Coronary artery (tissue), 2 donors: ENCODE data around the gene SORCS1.

Experiments used
- DNase-seq: peaks from one replicate; pipeline ENCODE4 v3.0.0-alpha.2; 2017; ENCODE audit warnings: low spot score
- H3K27ac ChIP-seq, 2 donors: fragments of 200-600 bp; sonication (generic); one replicate each; pipeline ENCODE4 v1.5.1; 2016 to 2019
- H3K4me3 ChIP-seq: fragments of 200-600 bp; sonication (generic); 2 replicates; pipeline ENCODE4 v1.5.1; 2016; ENCODE audit warnings: mild to moderate bottlenecking, moderate library complexity
- TF ChIP-seq, protein P1 (sequence below): fragments of 200-600 bp; sonication (generic); IDR thresholded peaks from one replicate; pipeline ENCODE4 v1.5.1; 2019; ENCODE audit warnings: antibody characterized with exemption

SORCS1 gene

DNA sequence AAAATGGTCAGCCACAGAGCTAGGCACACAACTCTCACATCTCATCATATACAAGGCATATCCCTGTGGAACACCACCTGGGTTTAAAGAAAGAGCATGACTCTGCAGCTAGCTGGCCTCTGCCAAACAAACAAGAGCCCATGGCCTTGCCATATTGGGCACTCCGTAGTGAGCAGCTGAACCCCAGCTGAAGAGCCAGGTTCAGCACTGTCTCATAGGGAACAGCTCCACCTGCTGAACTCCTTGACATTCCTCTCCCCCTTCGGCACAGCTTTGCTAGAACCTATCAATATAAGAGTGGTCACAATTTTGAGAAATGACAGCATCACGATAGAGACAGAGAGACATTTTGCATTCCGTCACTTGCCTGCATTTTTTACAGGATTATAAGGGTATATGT is 20.0 kb downstream of the SORCS1 start:
- no peak overlapping the region for H3K27ac ChIP-seq
- TF ChIP-seq, protein P1, sequence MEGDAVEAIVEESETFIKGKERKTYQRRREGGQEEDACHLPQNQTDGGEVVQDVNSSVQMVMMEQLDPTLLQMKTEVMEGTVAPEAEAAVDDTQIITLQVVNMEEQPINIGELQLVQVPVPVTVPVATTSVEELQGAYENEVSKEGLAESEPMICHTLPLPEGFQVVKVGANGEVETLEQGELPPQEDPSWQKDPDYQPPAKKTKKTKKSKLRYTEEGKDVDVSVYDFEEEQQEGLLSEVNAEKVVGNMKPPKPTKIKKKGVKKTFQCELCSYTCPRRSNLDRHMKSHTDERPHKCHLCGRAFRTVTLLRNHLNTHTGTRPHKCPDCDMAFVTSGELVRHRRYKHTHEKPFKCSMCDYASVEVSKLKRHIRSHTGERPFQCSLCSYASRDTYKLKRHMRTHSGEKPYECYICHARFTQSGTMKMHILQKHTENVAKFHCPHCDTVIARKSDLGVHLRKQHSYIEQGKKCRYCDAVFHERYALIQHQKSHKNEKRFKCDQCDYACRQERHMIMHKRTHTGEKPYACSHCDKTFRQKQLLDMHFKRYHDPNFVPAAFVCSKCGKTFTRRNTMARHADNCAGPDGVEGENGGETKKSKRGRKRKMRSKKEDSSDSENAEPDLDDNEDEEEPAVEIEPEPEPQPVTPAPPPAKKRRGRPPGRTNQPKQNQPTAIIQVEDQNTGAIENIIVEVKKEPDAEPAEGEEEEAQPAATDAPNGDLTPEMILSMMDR: no peak
- no peak overlapping the region for H3K4me3 ChIP-seq
- DNase-seq: no peak

- TF ChIP-seq, protein P1: no peak
- Histone ChIP-seq H3K4me3 (no peak overlapping the region), H3K27ac (no peak overlapping the region)
- DNase-seq: no peak
Observed at GRCh38 chr10:107141524-107142061, 22.9 kb downstream of the SORCS1 start.

GRCh38 chr10:107139237-107139636 is 25.3 kb downstream of the SORCS1 start:
- DNase-seq: no peak
- Histone ChIP-seq H3K4me3 (no peak overlapping the region), H3K27ac (no peak overlapping the region)
- TF ChIP-seq, protein P1: no peak

DNA sequence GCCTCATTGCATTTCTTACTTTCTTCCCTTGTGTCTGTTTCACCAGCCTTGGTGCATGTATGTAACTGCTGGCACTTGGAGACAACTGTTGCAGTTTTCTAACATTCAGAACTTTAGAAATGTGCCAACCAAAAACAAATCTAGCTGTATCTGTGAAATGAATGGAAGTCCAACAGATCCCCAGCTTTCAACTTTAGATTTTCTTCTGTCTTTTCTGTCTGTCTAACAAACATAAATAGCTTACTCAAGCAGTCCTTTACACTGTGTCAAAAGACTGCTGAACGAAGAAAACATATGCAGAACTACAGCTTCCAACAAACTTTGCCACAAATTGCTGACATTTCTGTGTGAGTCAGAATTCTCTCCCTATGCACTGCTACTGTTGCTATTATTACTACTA is 30.9 kb downstream of the SORCS1 start:
- no peak overlapping the region for H3K27ac ChIP-seq

GRCh38 chr10:107129000-107129399 is 35.5 kb downstream of the SORCS1 start:
- Histone ChIP-seq H3K27ac (no peak overlapping the region), H3K4me3 (no peak overlapping the region)
- TF ChIP-seq, protein P1: no peak
- DNase-seq: no peak

More for the DNA sequence above, 30.9 kb downstream of the SORCS1 start:
- no peak for DNase-seq
- no peak overlapping the region for H3K4me3 ChIP-seq
- TF ChIP-seq, protein P1: no peak

DNA sequence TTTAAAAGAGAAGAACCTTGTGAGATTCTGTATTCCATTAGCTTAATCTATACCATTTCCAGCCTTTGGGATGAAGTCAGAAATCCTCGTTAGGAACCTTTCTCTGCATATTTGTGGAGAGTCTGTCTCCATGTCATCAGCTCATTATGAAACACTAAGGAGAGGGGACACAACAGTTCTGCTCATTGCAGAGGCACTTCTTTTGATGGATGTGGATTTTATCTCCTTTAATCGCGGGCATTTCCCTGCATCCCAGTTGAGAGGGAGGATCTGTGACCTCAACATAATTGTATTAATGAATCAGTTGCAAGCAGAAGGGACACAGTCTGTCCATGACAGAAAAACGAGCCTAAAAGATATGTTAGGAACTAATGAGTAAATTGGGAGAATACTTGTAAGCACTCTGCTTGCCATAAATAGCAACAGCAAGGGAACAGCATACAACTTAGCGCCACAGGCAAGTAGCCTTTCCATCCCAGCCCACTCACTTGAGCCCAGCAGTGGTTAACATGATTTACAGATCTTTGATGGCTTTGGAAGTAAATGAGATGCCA is 37.9 kb downstream of the SORCS1 start:
- no peak for DNase-seq

DNA sequence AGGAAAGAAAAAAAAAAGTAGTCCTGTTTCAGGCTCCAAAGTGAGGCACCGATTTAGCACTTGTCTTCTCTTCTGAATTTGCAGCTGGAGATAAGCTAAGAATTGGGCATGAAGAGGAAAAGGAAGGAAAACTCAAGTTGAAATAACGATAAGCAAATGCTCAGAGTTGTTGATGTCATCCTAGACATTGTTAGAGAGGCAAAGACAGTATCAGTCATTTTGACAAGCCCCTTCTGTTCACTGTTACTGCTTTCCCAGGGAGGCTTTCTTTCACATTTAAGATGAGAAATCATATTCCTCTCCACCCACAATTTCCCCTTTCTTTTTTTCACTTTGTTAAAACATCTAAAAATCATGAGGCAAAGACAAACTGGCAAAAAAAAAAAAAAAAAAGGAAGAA is 41.8 kb downstream of the SORCS1 start:
- DNase-seq: no peak
- TF ChIP-seq, protein P1: no peak
- Histone ChIP-seq H3K27ac (no peak overlapping the region), H3K4me3 (no peak overlapping the region)

More for the DNA sequence above, 37.9 kb downstream of the SORCS1 start:
- TF ChIP-seq, protein P1: no peak
- Histone ChIP-seq H3K27ac (no peak overlapping the region), H3K4me3 (no peak overlapping the region)
